ENCODE measurements around the gene PPP1R3A.

The PPP1R3A gene

GRCh38 chr7:113907617-113908016, 11.2 kb downstream of the PPP1R3A start:
- DNase-seq (ENCODE audit: low spot score) = no peak
- no peak for TF ChIP-seq CTCF (IDR thresholded peaks at IDR 0.05; ENCODE audit: extremely low read depth, missing control alignments)

GRCh38 chr7:113904521-113904920, 14.3 kb downstream of the PPP1R3A start:
- no peak for DNase-seq (ENCODE audit: low spot score)
- TF ChIP-seq CTCF (IDR thresholded peaks at IDR 0.05; ENCODE audit: extremely low read depth, missing control alignments) = no peak

GRCh38 chr7:113892818-113893217, 26.0 kb downstream of the PPP1R3A start:
- no peak for DNase-seq (ENCODE audit: low spot score)
- TF ChIP-seq CTCF (IDR thresholded peaks at IDR 0.05; ENCODE audit: extremely low read depth, missing control alignments) = no peak

- DNase-seq (ENCODE audit: low spot score) = no peak
- no peak for TF ChIP-seq CTCF (IDR thresholded peaks at IDR 0.05; ENCODE audit: extremely low read depth, missing control alignments)
These were observed 27.0 kb downstream of the PPP1R3A start for GRCh38 chr7:113891828-113892227.

GRCh38 chr7:113891031-113891350, 27.8 kb downstream of the PPP1R3A start:
- no peak for TF ChIP-seq CTCF (IDR thresholded peaks at IDR 0.05; ENCODE audit: extremely low read depth, missing control alignments)
- DNase-seq (ENCODE audit: low spot score) = no peak

- TF ChIP-seq CTCF (IDR thresholded peaks at IDR 0.05; ENCODE audit: extremely low read depth, missing control alignments) = no peak
- DNase-seq (ENCODE audit: low spot score) = no peak
These were observed 28.3 kb downstream of the PPP1R3A start for GRCh38 chr7:113890331-113891030.

- no peak for TF ChIP-seq CTCF (IDR thresholded peaks at IDR 0.05; ENCODE audit: extremely low read depth, missing control alignments)
- DNase-seq (ENCODE audit: low spot score) = no peak
These were observed 35.7 kb downstream of the PPP1R3A start for GRCh38 chr7:113883096-113883495.

All from GM20000 (cell line).